GM23338 (cell line): ENCODE results near the gene RTL1. TPM values are rescaled to one million over a fixed set of nuclear protein-coding genes. Genes with fewer than 3 reads are reported as not detected.

Experiments used
- ATAC-seq: fragments of 200-7000 bp; cut with Tn5 transposase; 3 replicates; pipeline ENCODE4 v1.9.1; 2020
- DNase-seq: peaks from one replicate; pipeline ENCODE4 v3.0.0-alpha.2; 2015; ENCODE audit warnings: low spot score
- H2AFZ ChIP-seq: fragments of 200-600 bp; sonication (generic); 2 replicates; pipeline ENCODE4 v1.8.0; 2016; ENCODE audit warnings: antibody characterized with exemption, mild to moderate bottlenecking, moderate library complexity
- H3F3A ChIP-seq: fragments of 200-600 bp; sonication (generic); replicated peaks from 2 replicates; pipeline ENCODE4 v1.8.0; 2017; ENCODE audit warnings: antibody characterized with exemption, mixed run types, low read depth
- H3K27ac ChIP-seq: fragments of 200-600 bp; sonication (generic); 2 replicates; pipeline ENCODE4 v1.6.1; 2016; ENCODE audit warnings: low read depth
- H3K27me3 ChIP-seq: fragments of 200-600 bp; sonication (generic); 2 replicates; pipeline ENCODE4 v1.8.0; 2016; ENCODE audit warnings: mild to moderate bottlenecking, mixed run types, moderate library complexity; ENCODE audit not compliant: insufficient read depth
- H3K36me3 ChIP-seq: fragments of 200-600 bp; sonication (generic); 2 replicates; pipeline ENCODE4 v1.8.0; 2016; ENCODE audit warnings: mild to moderate bottlenecking; ENCODE audit not compliant: insufficient read depth
- H3K4me1 ChIP-seq: fragments of 200-600 bp; sonication (generic); 2 replicates; pipeline ENCODE4 v1.8.0; 2016; ENCODE audit warnings: mild to moderate bottlenecking, moderate library complexity; ENCODE audit not compliant: insufficient read depth
- H3K4me2 ChIP-seq: fragments of 200-600 bp; sonication (generic); 2 replicates; pipeline ENCODE4 v1.7.1; 2017; ENCODE audit warnings: mixed run types
- H3K4me3 ChIP-seq: fragments of 200-600 bp; sonication (generic); 2 replicates; pipeline ENCODE4 v1.6.1; 2016; ENCODE audit warnings: mixed run types
- H3K79me2 ChIP-seq: fragments of 200-600 bp; sonication (generic); replicated peaks from 2 replicates; pipeline ENCODE4 v1.8.0; 2017; ENCODE audit warnings: mild to moderate bottlenecking; ENCODE audit not compliant: insufficient read depth
- H3K9me2 ChIP-seq: fragments of 200-600 bp; sonication (generic); 2 replicates; pipeline ENCODE4 v1.8.0; 2017; ENCODE audit not compliant: insufficient read depth
- H4K20me1 ChIP-seq: fragments of 200-600 bp; sonication (generic); replicated peaks from 2 replicates; pipeline ENCODE4 v1.8.0; 2017; ENCODE audit warnings: mild to moderate bottlenecking; ENCODE audit not compliant: insufficient read depth
- H3K27ac Mint-ChIP-seq: 2 replicates; pipeline ENCODE4 v1.8.0; 2020; ENCODE audit warnings: inconsistent platforms, mild to moderate bottlenecking, moderate library complexity, mixed read lengths
- H3K27me3 Mint-ChIP-seq: 3 replicates; pipeline ENCODE4 v1.8.0; 2022; ENCODE audit warnings: low read depth, mild to moderate bottlenecking, moderate library complexity, mixed read lengths, inconsistent platforms; ENCODE audit not compliant: insufficient read depth, poor library complexity
- H3K36me3 Mint-ChIP-seq: 3 replicates; pipeline ENCODE4 v1.8.0; 2021; ENCODE audit warnings: low read depth, mild to moderate bottlenecking, inconsistent platforms, moderate library complexity, mixed read lengths
- H3K4me1 Mint-ChIP-seq: 3 replicates; pipeline ENCODE4 v1.8.0; 2020; ENCODE audit warnings: mild to moderate bottlenecking, inconsistent platforms, mixed read lengths
- H3K4me3 Mint-ChIP-seq: 3 replicates; pipeline ENCODE4 v1.8.0; 2021; ENCODE audit warnings: moderate library complexity, mild to moderate bottlenecking, inconsistent platforms, mixed read lengths
- H3K9me3 Mint-ChIP-seq: 3 replicates; pipeline ENCODE4 v1.8.0; 2020; ENCODE audit warnings: moderate library complexity, mild to moderate bottlenecking, inconsistent platforms, mixed read lengths
- CREB1 ChIP-seq: fragments of 250-450 bp; sonication (Bioruptor Pico); IDR thresholded peaks from 2 replicates; pipeline ENCODE4 v1.5.0; 2020; ENCODE audit warnings: low read depth, mild to moderate bottlenecking, moderate library complexity
- CTCF ChIP-seq, 2 experiments: fragments of 200-600 bp in 1 of 2; sonication (generic) in 1 of 2; conservative IDR thresholded peaks; 2 replicates each; pipeline versions ENCODE4 v1.5.1 to v1.6.1; 2016 to 2017; ENCODE audit warnings: antibody characterized with exemption in 2 of 2, low read depth in 2 of 2, mild to moderate bottlenecking in 2 of 2, moderate library complexity in 1 of 2
- EZH2 ChIP-seq: fragments of 200-600 bp; sonication (generic); IDR thresholded peaks from one replicate; pipeline ENCODE4 v1.8.0; 2017; ENCODE audit warnings: antibody characterized with exemption, mild to moderate bottlenecking, low read depth; ENCODE audit not compliant: unreplicated experiment
- NANOG ChIP-seq: IDR thresholded peaks from 2 replicates; pipeline ENCODE4 v1.6.1; 2016; ENCODE audit warnings: antibody characterized with exemption, borderline replicate concordance
- STAT1 ChIP-seq: IDR thresholded peaks from one replicate; pipeline ENCODE4 v1.6.1; 2016; ENCODE audit warnings: antibody characterized with exemption; ENCODE audit not compliant: unreplicated experiment
- ZNF114 ChIP-seq: fragments of 250-450 bp; sonication (Bioruptor Pico); IDR thresholded peaks from 2 replicates; pipeline ENCODE4 v1.5.0; 2020; ENCODE audit warnings: mild to moderate bottlenecking, moderate library complexity
- ZNF462 ChIP-seq: fragments of 250-450 bp; sonication (Bioruptor Pico); IDR thresholded peaks from 2 replicates; pipeline ENCODE4 v1.5.0; 2020; ENCODE audit warnings: mild to moderate bottlenecking, moderate library complexity
- polyA plus RNA-seq: library from polyadenylated mRNA; unstranded; fragments of >200 nt; fragmentation: Nextera tagmentation; extraction: Ambion mirVana; gene quantifications from 2 replicates; pipeline ENCODE4 v1.2.1, GENCODE V29; 2016
- total RNA-seq: library from RNA; depleted of rRNA; stranded (reverse); fragments of >200 nt; shearing (Covaris generic); gene quantifications from 2 replicates; pipeline ENCODE4 v1.2.3, GENCODE V29; 2014
- TF ChIP-seq, protein P1 (sequence below): IDR thresholded peaks from 2 replicates; pipeline ENCODE4 v1.6.1; 2016; ENCODE audit warnings: antibody characterized with exemption

The RTL1 gene
- total and polyA plus RNA-seq, 2 experiments from 2014 or later: not detected

- TF ChIP-seq CREB1 (CRISPR knock-in tag): no peak
- TF ChIP-seq CTCF (conservative IDR thresholded peaks at IDR 0.05; ENCODE audit: low read depth in 2 of 2): peak; percentile 10 to 36; a peak in 2 of 4 replicates
- DNase-seq: no peak
- no peaks in the 10 kb centered on the region for H3K36me3 ChIP-seq
- Mint-ChIP-seq H3K4me1 (no peaks in the 10 kb centered on the region), H3K9me3 (peaks cover 2% of the 10 kb centered on the region; the same call in 1 of the 3 replicates), H3K27me3 (peaks cover under 1% of the 10 kb centered on the region), H3K4me3 (no peak overlapping the region), H3K36me3 (no peaks in the 10 kb centered on the region), H3K27ac (no peak overlapping the region)
- no peak for ATAC-seq
- no peak overlapping the region for H3K27ac ChIP-seq
- H3K4me1 ChIP-seq: no peaks in the 10 kb centered on the region; the same call in 1 of the 2 replicates
- H2AFZ ChIP-seq: no peak overlapping the region
- H3K27me3 ChIP-seq: peaks cover 3% of the 10 kb centered on the region
- no peak overlapping the region for H3K4me2 ChIP-seq
- H3K4me3 ChIP-seq: no peak overlapping the region
- H4K20me1 ChIP-seq: no peaks in the 10 kb centered on the region; the same call in 1 of the 2 replicates
- no peaks in the 10 kb centered on the region for H3F3A ChIP-seq
- no peaks in the 10 kb centered on the region for H3K9me2 ChIP-seq
- no peaks in the 10 kb centered on the region for H3K79me2 ChIP-seq
These were observed 7.6 kb upstream of the RTL1 start for GRCh38 chr14:100910888-100911664.

GRCh38 chr14:100909439-100909838, 5.9 kb upstream of the RTL1 start:
- peaks cover 17% of the 10 kb centered on the region for H3K27me3 ChIP-seq
- H2AFZ ChIP-seq: no peak overlapping the region
- no peaks in the 10 kb centered on the region; the same call in 1 of the 2 replicates for H3K4me1 ChIP-seq
- H3K9me3 Mint-ChIP-seq: peaks cover 2% of the 10 kb centered on the region; the same call in 1 of the 3 replicates
- H3K4me3 ChIP-seq: no peak overlapping the region
- no peak for ATAC-seq
- no peak overlapping the region for H3K4me2 ChIP-seq
- H4K20me1 ChIP-seq: no peaks in the 10 kb centered on the region; the same call in 1 of the 2 replicates
- H3K27ac ChIP-seq: no peak overlapping the region
- DNase-seq: no peak
- no peaks in the 10 kb centered on the region for H3K36me3 ChIP-seq
- TF ChIP-seq ZNF462 (CRISPR knock-in tag) (no peak), EZH2 (no peak), CTCF (conservative IDR thresholded peaks at IDR 0.05; ENCODE audit: low read depth in 2 of 2) (no peak), CREB1 (CRISPR knock-in tag) (no peak), ZNF114 (CRISPR knock-in tag) (no peak), STAT1 (no peak), NANOG (no peak)
- TF ChIP-seq, protein P1, sequence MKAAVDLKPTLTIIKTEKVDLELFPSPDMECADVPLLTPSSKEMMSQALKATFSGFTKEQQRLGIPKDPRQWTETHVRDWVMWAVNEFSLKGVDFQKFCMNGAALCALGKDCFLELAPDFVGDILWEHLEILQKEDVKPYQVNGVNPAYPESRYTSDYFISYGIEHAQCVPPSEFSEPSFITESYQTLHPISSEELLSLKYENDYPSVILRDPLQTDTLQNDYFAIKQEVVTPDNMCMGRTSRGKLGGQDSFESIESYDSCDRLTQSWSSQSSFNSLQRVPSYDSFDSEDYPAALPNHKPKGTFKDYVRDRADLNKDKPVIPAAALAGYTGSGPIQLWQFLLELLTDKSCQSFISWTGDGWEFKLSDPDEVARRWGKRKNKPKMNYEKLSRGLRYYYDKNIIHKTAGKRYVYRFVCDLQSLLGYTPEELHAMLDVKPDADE: no peak
- no peak overlapping the region for H3K4me3 Mint-ChIP-seq
- no peaks in the 10 kb centered on the region for H3K79me2 ChIP-seq
- H3K9me2 ChIP-seq: no peaks in the 10 kb centered on the region
- no peaks in the 10 kb centered on the region for H3F3A ChIP-seq
- H3K27ac Mint-ChIP-seq: no peak overlapping the region
- H3K4me1 Mint-ChIP-seq: no peaks in the 10 kb centered on the region; the same call in 2 of the 3 replicates
- H3K27me3 Mint-ChIP-seq: peaks cover 14% of the 10 kb centered on the region
- H3K36me3 Mint-ChIP-seq: no peaks in the 10 kb centered on the region
